Testis (tissue), 2 donors: ENCODE results near the gene DNAJA4.

ENCODE experiments used
- CTCF ChIP-seq, 3 experiments: fragments of 450-650 bp in 2 of 3; fragments of 200-600 bp in 1 of 3; sonication (generic) in 1 of 3; IDR thresholded peaks; one replicate each; pipeline ENCODE4 v1.5.1; 2016 to 2019; ENCODE audit warnings: antibody characterized with exemption in 3 of 3, mild to moderate bottlenecking in 2 of 3, moderate library complexity in 1 of 3
- POLR2A ChIP-seq: fragments of 450-650 bp; IDR thresholded peaks from one replicate; pipeline ENCODE4 v1.6.1; 2017; ENCODE audit warnings: antibody characterized with exemption, mild to moderate bottlenecking, moderate library complexity

DNA sequence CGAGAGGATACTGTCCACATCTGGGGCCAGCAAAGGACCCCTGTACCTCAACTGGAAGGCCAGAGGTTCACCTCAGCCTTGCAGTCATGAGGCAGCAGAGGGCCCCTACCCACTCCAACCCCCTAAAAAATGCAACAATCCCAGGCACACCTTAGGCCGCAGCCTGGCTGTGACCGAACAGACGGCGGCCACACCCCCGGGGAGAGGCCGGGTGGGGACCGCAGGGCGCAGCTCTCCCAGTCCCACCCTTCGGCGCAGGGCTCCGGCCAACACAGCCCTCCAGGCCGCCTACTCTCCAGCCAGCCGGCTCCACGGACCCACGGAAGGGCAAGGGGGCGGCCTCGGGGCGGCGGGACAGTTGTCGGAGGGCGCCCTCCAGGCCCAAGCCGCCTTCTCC lies 457 bp upstream of the DNAJA4 start:
- TF ChIP-seq CTCF (IDR thresholded peaks at IDR 0.05) = no peak
- no peak for TF ChIP-seq POLR2A
